ENCODE data around the gene SERPINH1.

Gene SERPINH1

GRCh38 chr11:75593286-75593915, 31.3 kb downstream of the SERPINH1 start:
- TF ChIP-seq, protein P1, sequence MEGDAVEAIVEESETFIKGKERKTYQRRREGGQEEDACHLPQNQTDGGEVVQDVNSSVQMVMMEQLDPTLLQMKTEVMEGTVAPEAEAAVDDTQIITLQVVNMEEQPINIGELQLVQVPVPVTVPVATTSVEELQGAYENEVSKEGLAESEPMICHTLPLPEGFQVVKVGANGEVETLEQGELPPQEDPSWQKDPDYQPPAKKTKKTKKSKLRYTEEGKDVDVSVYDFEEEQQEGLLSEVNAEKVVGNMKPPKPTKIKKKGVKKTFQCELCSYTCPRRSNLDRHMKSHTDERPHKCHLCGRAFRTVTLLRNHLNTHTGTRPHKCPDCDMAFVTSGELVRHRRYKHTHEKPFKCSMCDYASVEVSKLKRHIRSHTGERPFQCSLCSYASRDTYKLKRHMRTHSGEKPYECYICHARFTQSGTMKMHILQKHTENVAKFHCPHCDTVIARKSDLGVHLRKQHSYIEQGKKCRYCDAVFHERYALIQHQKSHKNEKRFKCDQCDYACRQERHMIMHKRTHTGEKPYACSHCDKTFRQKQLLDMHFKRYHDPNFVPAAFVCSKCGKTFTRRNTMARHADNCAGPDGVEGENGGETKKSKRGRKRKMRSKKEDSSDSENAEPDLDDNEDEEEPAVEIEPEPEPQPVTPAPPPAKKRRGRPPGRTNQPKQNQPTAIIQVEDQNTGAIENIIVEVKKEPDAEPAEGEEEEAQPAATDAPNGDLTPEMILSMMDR (IDR thresholded peaks at IDR 0.05) = no peak

DNA sequence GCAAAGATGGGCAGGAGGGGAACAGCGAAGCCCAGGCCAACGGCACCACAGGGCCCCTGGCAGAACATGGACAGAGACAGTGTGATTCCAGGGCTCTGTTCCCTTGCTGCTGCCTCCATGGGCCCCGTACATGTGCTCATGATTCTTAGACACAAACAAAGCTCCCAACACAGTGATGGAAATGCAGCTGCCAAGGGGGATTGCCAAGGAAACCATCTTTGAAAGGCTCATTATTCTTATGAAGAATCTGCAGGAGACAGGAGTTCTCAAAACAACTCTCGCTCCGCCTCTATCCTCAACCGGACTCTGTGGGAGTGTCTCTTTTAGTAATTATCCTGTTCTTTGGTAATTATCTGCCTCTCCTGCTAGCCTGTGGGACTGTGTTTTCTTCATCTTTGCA, 32.2 kb downstream of the SERPINH1 start:
- TF ChIP-seq, protein P1 (IDR thresholded peaks at IDR 0.05) = no peak

- TF ChIP-seq, protein P1 (IDR thresholded peaks at IDR 0.05) = no peak
These were observed 33.4 kb downstream of the SERPINH1 start for GRCh38 chr11:75595429-75595828.

DNA sequence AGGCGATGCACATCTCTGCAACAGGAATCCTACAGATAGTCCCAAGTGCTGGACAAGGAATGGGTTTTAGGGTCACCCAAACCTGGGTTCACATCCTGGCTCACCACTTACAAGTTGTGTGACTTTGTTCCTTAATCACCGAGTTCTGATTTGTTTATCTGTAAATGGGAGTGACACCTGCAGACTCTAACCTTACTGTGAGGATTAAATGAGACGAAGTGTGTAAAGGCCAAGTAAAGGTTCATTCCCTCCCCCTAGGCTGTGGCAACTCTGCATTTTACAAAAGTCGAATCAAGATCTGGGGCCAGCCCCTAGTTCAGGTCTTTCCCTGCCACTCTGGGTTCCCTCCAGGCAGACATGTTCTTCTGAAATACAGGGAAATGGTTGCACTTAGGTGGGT, 34.9 kb downstream of the SERPINH1 start:
- TF ChIP-seq, protein P1 (IDR thresholded peaks at IDR 0.05) = no peak

- TF ChIP-seq, protein P1 (IDR thresholded peaks at IDR 0.05) = peak; percentile 68
These were observed 35.6 kb downstream of the SERPINH1 start for GRCh38 chr11:75597636-75598035.

GRCh38 chr11:75598264-75598663, 36.2 kb downstream of the SERPINH1 start:
- TF ChIP-seq, protein P1 (IDR thresholded peaks at IDR 0.05) = no peak

DNA sequence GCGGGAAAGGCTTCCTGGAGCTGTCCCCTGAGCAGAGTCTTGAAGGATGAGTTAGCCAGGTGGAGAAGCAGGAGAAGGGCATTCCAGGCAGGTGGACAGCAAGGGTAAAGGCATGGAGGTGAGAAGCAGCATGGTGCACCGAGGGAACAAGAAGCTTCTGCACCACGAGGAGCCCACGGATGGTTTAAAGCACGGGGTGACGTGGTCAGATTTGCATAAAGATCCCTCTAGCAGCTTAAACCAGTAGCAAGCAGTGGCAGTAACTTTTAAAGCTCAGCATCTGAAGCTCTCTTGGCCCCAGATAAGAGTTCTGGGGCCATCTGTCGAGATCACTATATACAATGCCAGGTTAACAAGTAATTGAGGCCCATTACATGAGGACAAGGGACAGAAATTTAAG, 36.8 kb downstream of the SERPINH1 start:
- TF ChIP-seq, protein P1 (IDR thresholded peaks at IDR 0.05) = no peak

GRCh38 chr11:75600356-75600755, 38.3 kb downstream of the SERPINH1 start:
- TF ChIP-seq, protein P1 (IDR thresholded peaks at IDR 0.05) = no peak

Measured in LNCAP (cell line).